Gastrocnemius medialis (tissue), 4 donors: ENCODE measurements around the gene SHANK3. TPM values are rescaled to one million over a fixed set of nuclear protein-coding genes. Genes with fewer than 3 reads are reported as not detected.

Experiments used
- ATAC-seq, 2 donors: fragments of 150-250 bp; one replicate each; pipeline ENCODE4 v1.9.1; 2016
- DNase-seq, 2 donors: peaks; one replicate each; pipeline ENCODE4 v3.0.0-alpha.2; 2019
- H3K27ac ChIP-seq, 4 donors: fragments of 200-600 bp; sonication (generic); 1 replicate in 1 of 4; 2 replicates in 3 of 4; pipeline ENCODE4 v1.5.1; 2016 to 2018; ENCODE audit warnings: mild to moderate bottlenecking in 2 of 4, moderate library complexity in 1 of 4
- H3K27me3 ChIP-seq, 3 donors: fragments of 200-600 bp; sonication (generic) in 2 of 3; 1 replicate in 1 of 3; 2 replicates in 2 of 3; pipeline versions ENCODE4 v1.5.1 to v1.6.0; 2016 to 2019; ENCODE audit warnings: mild to moderate bottlenecking in 1 of 3, moderate library complexity in 1 of 3
- H3K36me3 ChIP-seq, 2 donors: fragments of 200-600 bp; sonication (generic) in 1 of 2; one replicate each; pipeline ENCODE4 v1.5.1; 2017 to 2018
- H3K4me1 ChIP-seq, 2 donors: fragments of 200-600 bp; sonication (generic) in 1 of 2; one replicate each; pipeline ENCODE4 v1.5.1; 2016 to 2017; ENCODE audit warnings: mild to moderate bottlenecking in 2 of 2
- H3K4me3 ChIP-seq, 4 donors: fragments of 200-600 bp; sonication (generic) in 3 of 4; 1 replicate in 1 of 4; 2 replicates in 3 of 4; pipeline ENCODE4 v1.5.1; 2016 to 2019; ENCODE audit warnings: mild to moderate bottlenecking in 2 of 4
- H3K9me3 ChIP-seq, 3 donors: fragments of 200-600 bp; sonication (generic) in 2 of 3; 1 replicate in 1 of 3; 2 replicates in 2 of 3; pipeline ENCODE4 v1.5.1; 2016 to 2019
- POLR2A ChIP-seq, 2 donors: fragments of 450-650 bp; IDR thresholded peaks; one replicate each; pipeline ENCODE4 v1.6.1; 2017; ENCODE audit warnings: antibody characterized with exemption in 2 of 2, mild to moderate bottlenecking in 2 of 2, moderate library complexity in 2 of 2
- in situ Hi-C, 4 donors: fragments of 200-750 bp; cut with MboI; loops; one replicate each; pipeline versions ENCODE4 v1.15.0 to v1.8.0; 2017; ENCODE audit warnings: low sequenced_read_pairs in 4 of 4
- intact Hi-C: fragments of 100-400 bp; cut with DNase I; formaldehyde crosslinking; loops from one replicate; pipeline ENCODE4 v1.15.1; 2023; ENCODE audit warnings: low total_unique reads
- total RNA-seq, 4 donors: library from RNA; depleted of rRNA; stranded (reverse); fragments of >200 nt; gene quantifications; one replicate each; pipeline versions ENCODE4 v1.1.0 to v1.2.3, GENCODE V29; 2016
- TF ChIP-seq, protein P1 (sequence below), 5 experiments: fragments of 450-650 bp in 3 of 5; fragments of 200-600 bp in 2 of 5; sonication (generic) in 2 of 5; IDR thresholded peaks in 4 of 5; conservative IDR thresholded peaks in 1 of 5; 1 replicate in 4 of 5; 2 replicates in 1 of 5; pipeline ENCODE4 v1.5.1; 2016 to 2019; ENCODE audit warnings: antibody characterized with exemption in 5 of 5, mild to moderate bottlenecking in 3 of 5, moderate library complexity in 3 of 5

Gene SHANK3
- total RNA-seq, 4 donors from 2014 or later: 3.8 to 9.8 (median 5.1) TPM

DNA sequence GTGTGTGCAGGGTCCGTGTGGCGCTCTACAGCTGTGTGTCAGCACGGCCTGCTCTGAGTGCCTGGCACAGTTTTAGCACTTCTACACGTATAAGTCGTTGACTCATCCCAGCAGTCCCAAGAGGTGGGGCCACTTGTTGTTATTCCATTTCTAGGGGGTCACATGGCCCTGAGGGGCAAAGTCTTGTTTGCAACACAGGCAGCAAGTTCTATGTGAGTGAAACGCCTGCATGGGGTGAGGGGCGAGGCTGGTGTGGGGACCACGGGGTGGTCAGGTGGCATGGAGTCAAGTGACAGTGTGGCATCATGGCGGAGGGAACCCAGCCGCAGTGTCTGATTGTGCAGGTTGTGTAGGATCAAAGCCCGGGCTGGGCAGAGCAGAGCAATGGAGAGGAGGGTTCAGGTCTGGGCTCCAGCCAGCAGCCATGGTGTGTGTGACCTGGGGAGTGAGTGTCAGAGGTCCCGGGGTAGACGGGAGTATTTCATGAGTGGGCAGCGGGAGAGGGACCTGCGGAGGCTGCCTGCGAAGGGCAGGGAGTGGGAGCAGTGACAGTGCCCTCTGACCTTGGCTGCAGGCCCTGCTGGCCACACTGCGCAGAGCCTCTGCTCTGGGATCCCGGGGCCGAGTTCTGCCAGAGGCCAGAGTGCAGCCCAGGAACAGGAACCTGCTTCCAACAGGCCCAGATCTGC, 27.9 kb downstream of the SHANK3 start:
- DNase-seq (no peak), ATAC-seq (no peak)
- TF ChIP-seq, protein P1, sequence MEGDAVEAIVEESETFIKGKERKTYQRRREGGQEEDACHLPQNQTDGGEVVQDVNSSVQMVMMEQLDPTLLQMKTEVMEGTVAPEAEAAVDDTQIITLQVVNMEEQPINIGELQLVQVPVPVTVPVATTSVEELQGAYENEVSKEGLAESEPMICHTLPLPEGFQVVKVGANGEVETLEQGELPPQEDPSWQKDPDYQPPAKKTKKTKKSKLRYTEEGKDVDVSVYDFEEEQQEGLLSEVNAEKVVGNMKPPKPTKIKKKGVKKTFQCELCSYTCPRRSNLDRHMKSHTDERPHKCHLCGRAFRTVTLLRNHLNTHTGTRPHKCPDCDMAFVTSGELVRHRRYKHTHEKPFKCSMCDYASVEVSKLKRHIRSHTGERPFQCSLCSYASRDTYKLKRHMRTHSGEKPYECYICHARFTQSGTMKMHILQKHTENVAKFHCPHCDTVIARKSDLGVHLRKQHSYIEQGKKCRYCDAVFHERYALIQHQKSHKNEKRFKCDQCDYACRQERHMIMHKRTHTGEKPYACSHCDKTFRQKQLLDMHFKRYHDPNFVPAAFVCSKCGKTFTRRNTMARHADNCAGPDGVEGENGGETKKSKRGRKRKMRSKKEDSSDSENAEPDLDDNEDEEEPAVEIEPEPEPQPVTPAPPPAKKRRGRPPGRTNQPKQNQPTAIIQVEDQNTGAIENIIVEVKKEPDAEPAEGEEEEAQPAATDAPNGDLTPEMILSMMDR (IDR thresholded peaks at IDR 0.05 in 4 of 5, conservative IDR thresholded peaks at IDR 0.05 in 1 of 5): no peak
- no peak for TF ChIP-seq POLR2A (IDR thresholded peaks at IDR 0.05)
- no peaks in the 10 kb centered on the region for H3K36me3 ChIP-seq
- intact Hi-C loops (no loop called here), in situ Hi-C loops (no loop called here)
- H3K27ac ChIP-seq: no peak overlapping the region
- no peaks in the 10 kb centered on the region for H3K9me3 ChIP-seq
- H3K4me3 ChIP-seq: no peak overlapping the region
- H3K27me3 ChIP-seq: peaks cover 0 to 7% (median 0%) of the 10 kb centered on the region in 3 donors
- peaks cover 2 to 18% of the 10 kb centered on the region in 2 donors for H3K4me1 ChIP-seq

DNA sequence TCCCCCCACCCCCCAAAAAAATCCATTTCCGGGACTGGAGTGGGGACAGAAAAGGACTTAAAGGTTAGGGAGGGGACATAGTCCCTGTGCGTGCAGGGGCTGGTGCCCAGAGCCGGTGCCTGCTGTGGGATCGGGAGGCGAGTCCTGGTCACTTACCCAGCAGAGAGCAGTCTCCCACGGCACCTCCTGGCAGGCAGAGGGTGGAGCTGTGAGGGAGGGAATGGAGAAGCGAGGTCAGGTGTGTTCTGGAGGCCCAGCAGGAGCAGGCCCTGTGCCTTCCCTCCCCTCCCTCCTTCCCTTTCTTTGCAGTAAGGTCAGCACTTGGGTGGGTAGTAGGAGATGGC, 28.4 kb downstream of the SHANK3 start:
- Histone ChIP-seq H3K4me3 (no peak overlapping the region), H3K9me3 (no peaks in the 10 kb centered on the region), H3K36me3 (no peaks in the 10 kb centered on the region), H3K27ac (no peak overlapping the region), H3K27me3 (peaks cover 0 to 7% (median 0%) of the 10 kb centered on the region in 3 donors), H3K4me1 (peaks cover 2 to 14% of the 10 kb centered on the region in 2 donors)
- TF ChIP-seq, protein P1 (IDR thresholded peaks at IDR 0.05 in 4 of 5, conservative IDR thresholded peaks at IDR 0.05 in 1 of 5): no peak
- no peak for TF ChIP-seq POLR2A (IDR thresholded peaks at IDR 0.05)
- ATAC-seq (no peak), DNase-seq (no peak)
- in situ Hi-C loops (no loop called here), intact Hi-C loops (no loop called here)

DNA sequence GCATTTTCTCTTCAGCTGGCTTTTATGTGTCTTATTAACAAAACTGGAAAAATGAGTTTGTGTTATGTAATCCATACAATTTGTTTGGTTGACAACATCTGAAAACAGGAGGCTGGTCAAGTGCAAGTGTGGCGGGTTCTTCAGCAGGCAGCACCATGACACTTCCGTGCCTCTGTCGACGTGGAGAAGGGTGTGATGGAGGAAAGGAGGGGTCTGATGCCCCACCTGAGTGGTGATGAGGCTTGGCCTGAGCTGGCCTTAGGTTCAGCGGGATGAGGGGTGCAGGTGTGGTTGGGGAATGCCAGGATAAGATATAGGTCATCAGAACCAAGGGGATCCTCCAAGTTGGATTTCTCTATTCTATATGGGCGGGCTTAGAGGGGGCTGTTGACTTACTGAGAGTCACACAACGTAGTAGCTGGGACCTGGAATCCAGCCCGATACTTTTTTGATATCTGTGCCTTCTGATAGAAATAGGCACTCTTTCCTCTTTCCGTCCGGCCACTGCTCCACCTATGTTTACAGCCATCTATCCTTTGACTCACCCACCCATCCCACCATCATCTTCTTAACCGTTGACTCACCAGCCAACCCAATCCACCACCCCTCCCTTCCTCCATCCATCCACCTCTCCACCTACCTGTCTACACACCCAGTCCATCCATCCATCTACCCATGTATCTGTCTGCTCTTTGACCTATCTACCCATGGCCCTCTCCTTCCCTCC, 29.0 kb downstream of the SHANK3 start:
- ATAC-seq: no peak
- DNase-seq: no peak
- intact Hi-C loops: no loop called here
- TF ChIP-seq, protein P1 (IDR thresholded peaks at IDR 0.05 in 4 of 5, conservative IDR thresholded peaks at IDR 0.05 in 1 of 5): no peak
- no peak for TF ChIP-seq POLR2A (IDR thresholded peaks at IDR 0.05)
- H3K27me3 ChIP-seq: peaks cover 0 to 7% (median 0%) of the 10 kb centered on the region in 3 donors
- no peak overlapping the region for H3K4me3 ChIP-seq
- in situ Hi-C loops: no loop called here
- H3K36me3 ChIP-seq: no peaks in the 10 kb centered on the region
- peaks cover 2 to 14% of the 10 kb centered on the region in 2 donors for H3K4me1 ChIP-seq
- H3K9me3 ChIP-seq: no peaks in the 10 kb centered on the region
- no peak overlapping the region for H3K27ac ChIP-seq

DNA sequence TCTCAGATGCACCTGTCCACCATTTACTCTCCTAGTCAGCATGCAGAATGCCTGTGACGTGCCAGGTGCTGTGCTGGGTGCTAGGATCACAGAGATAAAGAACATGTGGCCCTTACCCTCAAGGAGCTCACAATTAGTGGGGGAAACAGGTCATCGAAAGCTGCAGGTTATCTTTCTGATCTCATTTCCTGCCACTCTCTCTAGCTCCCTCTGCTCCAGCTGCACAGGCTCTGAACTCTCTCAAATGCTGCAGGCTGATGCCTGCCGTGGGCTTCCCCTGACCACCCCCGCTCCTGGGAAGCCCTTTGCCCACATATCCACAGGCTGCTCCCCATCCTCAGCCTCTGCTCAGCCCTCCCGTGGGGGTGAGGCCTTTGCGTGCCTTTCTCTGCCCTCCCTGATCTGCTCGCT, 29.6 kb downstream of the SHANK3 start:
- no peak for DNase-seq
- peaks cover 2 to 8% of the 10 kb centered on the region in 2 donors for H3K4me1 ChIP-seq
- no peak overlapping the region for H3K27ac ChIP-seq
- no peak overlapping the region for H3K4me3 ChIP-seq
- in situ Hi-C loops (no loop called here), intact Hi-C loops (no loop called here)
- H3K36me3 ChIP-seq: no peaks in the 10 kb centered on the region
- H3K27me3 ChIP-seq: peaks cover 0 to 4% (median 0%) of the 10 kb centered on the region in 3 donors
- TF ChIP-seq POLR2A (IDR thresholded peaks at IDR 0.05): no peak
- TF ChIP-seq, protein P1 (IDR thresholded peaks at IDR 0.05 in 4 of 5, conservative IDR thresholded peaks at IDR 0.05 in 1 of 5): no peak
- H3K9me3 ChIP-seq: no peaks in the 10 kb centered on the region
- ATAC-seq: no peak
